Loucy (cell line): Measurements from ENCODE around the gene MRAP2.

ENCODE experiments used
- EZH2phosphoT487 ChIP-seq: fragments of 200-600 bp; IDR thresholded peaks from 2 replicates; pipeline ENCODE4 v1.6.1; 2018; ENCODE audit warnings: antibody characterized with exemption, mild to moderate bottlenecking, moderate library complexity, borderline replicate concordance
- TF ChIP-seq, protein P1 (sequence below): fragments of 200-600 bp; sonication (generic); conservative IDR thresholded peaks from 2 replicates; pipeline ENCODE4 v1.5.1; 2014; ENCODE audit warnings: mild to moderate bottlenecking, antibody characterized with exemption, low read length

DNA sequence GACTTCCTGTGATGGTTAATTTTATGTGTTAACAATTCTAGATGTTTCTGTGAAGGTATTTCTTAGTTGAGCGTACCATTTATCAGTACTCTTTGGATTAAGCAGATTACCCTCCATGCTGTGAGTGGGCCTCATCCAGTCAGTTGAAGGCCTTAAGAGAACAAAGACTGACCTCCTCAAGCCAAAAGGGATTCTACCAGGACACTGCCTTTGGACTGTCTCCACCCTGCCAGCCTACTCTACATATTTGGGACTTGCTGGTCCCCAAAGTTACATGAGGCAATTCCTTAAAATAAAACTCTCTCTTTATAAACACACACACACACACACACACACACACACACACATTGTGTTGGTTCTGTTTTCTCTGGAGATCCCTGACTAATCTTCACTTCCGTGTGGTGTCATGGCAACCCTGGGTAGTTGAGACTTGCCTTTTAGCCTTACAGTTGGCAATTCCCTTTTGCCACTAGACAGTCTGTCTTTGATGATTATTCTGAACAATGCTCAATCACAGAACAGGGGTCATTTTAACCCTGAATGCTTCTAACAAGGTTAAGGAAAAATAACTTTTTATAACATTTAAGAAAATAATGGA, 32.2 kb downstream of the MRAP2 start:
- TF ChIP-seq, protein P1, sequence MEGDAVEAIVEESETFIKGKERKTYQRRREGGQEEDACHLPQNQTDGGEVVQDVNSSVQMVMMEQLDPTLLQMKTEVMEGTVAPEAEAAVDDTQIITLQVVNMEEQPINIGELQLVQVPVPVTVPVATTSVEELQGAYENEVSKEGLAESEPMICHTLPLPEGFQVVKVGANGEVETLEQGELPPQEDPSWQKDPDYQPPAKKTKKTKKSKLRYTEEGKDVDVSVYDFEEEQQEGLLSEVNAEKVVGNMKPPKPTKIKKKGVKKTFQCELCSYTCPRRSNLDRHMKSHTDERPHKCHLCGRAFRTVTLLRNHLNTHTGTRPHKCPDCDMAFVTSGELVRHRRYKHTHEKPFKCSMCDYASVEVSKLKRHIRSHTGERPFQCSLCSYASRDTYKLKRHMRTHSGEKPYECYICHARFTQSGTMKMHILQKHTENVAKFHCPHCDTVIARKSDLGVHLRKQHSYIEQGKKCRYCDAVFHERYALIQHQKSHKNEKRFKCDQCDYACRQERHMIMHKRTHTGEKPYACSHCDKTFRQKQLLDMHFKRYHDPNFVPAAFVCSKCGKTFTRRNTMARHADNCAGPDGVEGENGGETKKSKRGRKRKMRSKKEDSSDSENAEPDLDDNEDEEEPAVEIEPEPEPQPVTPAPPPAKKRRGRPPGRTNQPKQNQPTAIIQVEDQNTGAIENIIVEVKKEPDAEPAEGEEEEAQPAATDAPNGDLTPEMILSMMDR: no peak
- no peak for TF ChIP-seq EZH2phosphoT487
